Measurements from ENCODE around the gene DKKL1.
"Not testable (repeated sequence)": the region's sequence is repeated elsewhere in the genome, so short reads cannot be mapped to it uniquely, and the experiment has no call there.

- TF ChIP-seq CTCF (IDR thresholded peaks at IDR 0.05); POLR2AphosphoS5 (IDR thresholded peaks at IDR 0.05; ENCODE audit: low read depth, low read length): not testable (repeated sequence)
Measured at GRCh38 chr19:49373174-49373573, 9.5 kb downstream of the DKKL1 start.

All from Panc1 (cell line).